ACC112 (cell line): Measurements from ENCODE around the gene RNF208.

ENCODE experiments used
- H2AFZ ChIP-seq: fragments of 200-600 bp; sonication (generic); one replicate; pipeline ENCODE4 v1.6.0; 2017; ENCODE audit warnings: antibody characterized with exemption, low read length; ENCODE audit not compliant: unreplicated experiment
- H3K27ac ChIP-seq: fragments of 200-600 bp; sonication (generic); 2 replicates; pipeline ENCODE4 v1.5.1; 2014; ENCODE audit warnings: low read depth, mild to moderate bottlenecking, antibody characterized with exemption, low read length, moderate library complexity
- H3K27me3 ChIP-seq: fragments of 200-600 bp; sonication (generic); 2 replicates; pipeline ENCODE4 v1.6.1; 2014; ENCODE audit warnings: mild to moderate bottlenecking, antibody characterized with exemption, low read length, moderate library complexity, mixed read lengths; ENCODE audit not compliant: insufficient read depth
- H3K36me3 ChIP-seq: fragments of 200-600 bp; sonication (generic); 2 replicates; pipeline ENCODE4 v1.6.1; 2016; ENCODE audit warnings: mild to moderate bottlenecking, antibody characterized with exemption, low read length, moderate library complexity, mixed read lengths; ENCODE audit not compliant: insufficient read depth
- H3K4me1 ChIP-seq: fragments of 200-600 bp; sonication (generic); one replicate; pipeline ENCODE4 v1.6.1; 2016; ENCODE audit warnings: low read length, mixed read lengths; ENCODE audit not compliant: insufficient read depth, unreplicated experiment, control insufficient read depth
- H3K4me3 ChIP-seq: fragments of 200-600 bp; sonication (generic); 2 replicates; pipeline ENCODE4 v1.5.1; 2014; ENCODE audit warnings: mild to moderate bottlenecking, low read depth, low read length
- H3K79me2 ChIP-seq: fragments of 200-600 bp; sonication (generic); one replicate; pipeline ENCODE4 v1.6.0; 2016; ENCODE audit warnings: low read length; ENCODE audit not compliant: control insufficient read depth, unreplicated experiment, insufficient read depth

Gene RNF208

DNA sequence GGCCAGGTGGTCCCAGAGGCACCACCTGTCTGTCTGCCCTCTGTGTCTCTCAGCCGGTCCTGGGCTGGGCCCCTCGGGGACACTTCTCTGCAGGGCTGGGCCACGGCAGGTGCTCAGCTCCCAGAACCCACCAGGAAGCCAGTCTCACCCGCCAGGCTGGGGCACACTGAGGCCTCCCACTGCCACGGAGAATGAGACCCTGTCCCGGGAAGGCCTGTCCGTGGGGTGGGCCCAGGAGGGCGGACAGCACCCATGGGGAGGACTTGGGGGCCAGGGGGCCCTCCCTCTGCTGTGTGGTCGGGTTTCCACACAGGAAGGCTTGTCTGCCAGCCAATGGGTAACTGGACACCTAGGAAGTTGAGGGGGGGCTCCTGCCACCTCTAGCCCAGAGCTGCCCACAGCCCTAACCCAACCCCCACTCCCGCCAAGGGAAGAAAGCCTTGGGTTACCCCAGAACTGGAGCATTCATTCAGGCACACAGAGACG lies 14.9 kb upstream of the RNF208 start:
- no peak overlapping the region for H3K4me3 ChIP-seq
- peaks cover 18% of the 10 kb centered on the region for H3K79me2 ChIP-seq
- H3K27me3 ChIP-seq = no peaks in the 10 kb centered on the region
- no peak overlapping the region for H2AFZ ChIP-seq
- H3K36me3 ChIP-seq = peaks cover 4% of the 10 kb centered on the region; the same call in 1 of the 2 replicates
- H3K27ac ChIP-seq = no peak overlapping the region
- H3K4me1 ChIP-seq = peaks cover 14% of the 10 kb centered on the region

DNA sequence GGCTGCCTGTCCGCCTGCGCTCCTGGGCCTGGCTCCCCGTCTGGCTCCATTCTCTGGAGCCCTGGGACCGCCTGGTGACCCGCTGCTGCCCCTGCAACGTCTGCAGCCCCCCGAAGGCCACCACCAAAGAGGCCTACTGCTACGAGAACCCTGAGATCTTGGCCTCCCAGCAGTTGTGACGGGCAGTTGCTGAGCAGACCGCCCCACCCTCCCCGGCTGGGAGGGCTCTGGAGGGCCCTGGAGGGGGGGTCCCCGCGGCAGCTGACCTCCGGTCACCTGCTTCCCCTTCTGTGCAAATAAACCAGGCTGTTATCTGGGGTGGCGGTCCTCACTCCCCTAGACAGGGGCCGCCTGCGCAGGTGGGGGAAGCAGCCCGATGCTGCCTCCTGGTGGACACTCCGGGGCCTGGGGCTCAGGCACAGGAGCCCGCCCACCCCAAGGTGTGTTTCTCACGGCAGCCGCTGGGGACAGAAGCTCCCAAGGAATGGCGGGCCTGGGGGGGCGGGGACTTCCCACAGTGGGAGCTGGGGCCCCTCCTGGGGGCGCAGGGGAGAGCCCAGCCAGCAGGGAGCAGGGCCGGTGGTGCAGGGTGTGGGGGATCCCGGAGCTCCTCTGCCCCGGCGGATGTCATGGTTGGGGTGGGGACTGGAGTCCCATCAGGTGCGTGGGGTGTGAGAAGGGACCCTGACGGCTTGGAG lies 14.3 kb upstream of the RNF208 start:
- H3K27ac ChIP-seq = no peak overlapping the region
- no peak overlapping the region for H3K4me3 ChIP-seq
- H3K79me2 ChIP-seq = peaks cover 13% of the 10 kb centered on the region
- H3K36me3 ChIP-seq = no peaks in the 10 kb centered on the region
- no peaks in the 10 kb centered on the region for H3K27me3 ChIP-seq
- peaks cover 14% of the 10 kb centered on the region for H3K4me1 ChIP-seq
- H2AFZ ChIP-seq = no peak overlapping the region

DNA sequence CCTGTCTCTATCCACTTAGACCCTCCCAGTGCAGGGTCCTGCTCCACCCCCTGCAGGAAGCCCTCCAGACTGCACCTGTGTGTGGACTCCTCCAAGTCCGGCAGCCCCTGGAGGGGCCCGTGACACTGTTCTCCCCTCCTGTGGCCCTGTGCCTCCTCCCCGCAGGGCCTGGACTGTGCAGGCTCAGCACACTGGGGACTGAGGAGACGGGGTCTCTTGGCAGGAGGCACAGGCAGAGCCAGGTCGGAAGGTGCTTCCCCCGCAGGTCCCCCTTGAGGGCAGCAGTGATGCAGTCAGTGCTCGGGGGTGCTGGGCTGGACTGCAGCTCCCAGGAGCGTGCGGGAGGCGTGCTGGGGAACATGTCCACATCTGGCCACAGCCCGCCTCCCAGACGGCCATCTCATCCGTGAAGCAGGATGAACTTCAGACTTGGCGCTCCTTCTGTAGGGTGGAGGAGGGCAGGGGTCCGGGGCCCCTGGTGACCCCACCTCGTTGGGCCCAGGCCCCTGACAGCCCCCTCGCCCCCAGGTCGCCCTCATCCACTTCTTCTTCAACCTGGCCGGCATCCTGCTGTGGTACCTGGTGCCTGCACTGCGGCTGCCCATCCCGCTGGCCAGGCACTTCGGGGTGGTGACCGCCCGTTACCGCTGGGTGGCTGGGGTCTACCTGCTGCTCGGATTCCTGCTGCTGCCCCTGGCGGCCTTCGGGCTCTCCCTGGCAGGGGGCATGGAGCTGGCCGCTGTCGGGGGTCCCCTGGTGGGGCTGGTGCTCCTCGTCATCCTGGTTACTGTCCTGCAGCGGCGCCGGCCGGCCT lies 13.6 kb upstream of the RNF208 start:
- no peak overlapping the region for H3K4me3 ChIP-seq

DNA sequence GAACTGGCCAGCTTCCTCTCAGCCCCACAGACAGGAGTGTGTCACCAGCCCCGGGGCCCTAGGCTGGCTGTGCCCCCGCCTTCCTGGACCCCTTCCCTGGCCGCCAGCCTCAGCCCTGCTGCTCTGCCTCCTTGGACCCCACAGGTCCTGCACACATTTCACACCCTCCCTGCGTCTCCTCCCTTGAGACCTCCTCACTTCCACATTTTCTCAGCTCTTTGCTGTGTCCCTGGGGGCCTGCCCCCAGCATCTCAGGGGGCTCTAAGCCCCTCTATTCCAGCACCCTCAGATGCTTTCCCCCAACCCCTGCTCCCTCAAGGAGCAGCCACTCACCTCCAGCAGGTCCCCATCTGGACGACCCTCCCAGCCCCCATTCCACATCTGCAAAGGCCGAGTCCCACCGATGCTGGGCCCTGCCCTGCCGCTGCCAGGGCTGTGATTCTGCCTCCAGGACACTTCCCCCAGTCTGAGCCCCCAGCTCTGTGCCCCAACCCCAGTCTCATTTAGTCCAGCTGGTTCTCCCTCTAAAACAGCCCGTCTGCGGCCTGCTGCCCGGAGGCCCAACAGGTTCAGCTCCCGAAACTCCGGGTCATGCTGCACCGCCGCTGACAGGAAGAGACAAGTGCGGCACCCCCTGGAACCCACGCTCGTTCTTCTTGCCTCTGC lies 12.9 kb upstream of the RNF208 start:
- no peak overlapping the region for H2AFZ ChIP-seq
- H3K36me3 ChIP-seq = no peaks in the 10 kb centered on the region
- H3K4me3 ChIP-seq = no peak overlapping the region
- H3K4me1 ChIP-seq = peaks cover 14% of the 10 kb centered on the region
- H3K27me3 ChIP-seq = no peaks in the 10 kb centered on the region
- no peak overlapping the region for H3K27ac ChIP-seq
- H3K79me2 ChIP-seq = peaks cover 13% of the 10 kb centered on the region

More for the DNA sequence above, 13.6 kb upstream of the RNF208 start:
- Histone ChIP-seq H2AFZ (no peak overlapping the region), H3K79me2 (peaks cover 13% of the 10 kb centered on the region), H3K4me1 (peaks cover 14% of the 10 kb centered on the region), H3K27me3 (no peaks in the 10 kb centered on the region), H3K36me3 (no peaks in the 10 kb centered on the region), H3K27ac (no peak overlapping the region)

DNA sequence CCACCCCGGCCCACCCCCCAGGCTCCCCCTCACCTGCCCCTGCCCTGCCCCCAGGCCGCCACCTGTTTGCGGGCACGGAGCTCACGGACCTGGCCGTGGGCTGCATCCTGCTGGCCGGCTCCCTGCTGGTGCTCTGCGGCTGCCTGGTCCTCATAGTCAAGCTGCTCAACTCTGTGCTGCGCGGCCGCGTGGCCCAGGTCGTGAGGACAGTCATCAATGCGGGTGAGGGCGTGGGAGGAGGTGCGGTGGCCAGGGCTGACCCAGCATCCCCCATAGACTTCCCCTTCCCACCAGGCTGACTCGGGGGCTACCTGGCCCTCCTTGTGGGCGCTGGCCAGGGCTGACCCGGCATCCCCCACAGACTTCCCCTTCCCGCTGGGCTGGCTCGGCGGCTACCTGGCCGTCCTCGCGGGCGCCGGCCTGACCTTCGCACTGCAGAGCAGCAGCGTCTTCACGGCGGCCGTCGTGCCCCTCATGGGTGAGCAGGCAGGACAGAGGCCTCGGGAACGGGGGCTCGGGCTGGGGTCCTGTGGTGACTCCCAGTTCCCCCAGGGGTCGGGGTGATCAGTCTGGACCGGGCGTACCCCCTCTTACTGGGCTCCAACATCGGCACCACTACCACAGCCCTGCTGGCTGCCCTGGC lies 12.1 kb upstream of the RNF208 start:
- Histone ChIP-seq H3K36me3 (no peaks in the 10 kb centered on the region), H3K79me2 (peaks cover 13% of the 10 kb centered on the region), H2AFZ (no peak overlapping the region), H3K4me1 (peaks cover 14% of the 10 kb centered on the region), H3K4me3 (no peak overlapping the region), H3K27me3 (no peaks in the 10 kb centered on the region), H3K27ac (no peak overlapping the region)

DNA sequence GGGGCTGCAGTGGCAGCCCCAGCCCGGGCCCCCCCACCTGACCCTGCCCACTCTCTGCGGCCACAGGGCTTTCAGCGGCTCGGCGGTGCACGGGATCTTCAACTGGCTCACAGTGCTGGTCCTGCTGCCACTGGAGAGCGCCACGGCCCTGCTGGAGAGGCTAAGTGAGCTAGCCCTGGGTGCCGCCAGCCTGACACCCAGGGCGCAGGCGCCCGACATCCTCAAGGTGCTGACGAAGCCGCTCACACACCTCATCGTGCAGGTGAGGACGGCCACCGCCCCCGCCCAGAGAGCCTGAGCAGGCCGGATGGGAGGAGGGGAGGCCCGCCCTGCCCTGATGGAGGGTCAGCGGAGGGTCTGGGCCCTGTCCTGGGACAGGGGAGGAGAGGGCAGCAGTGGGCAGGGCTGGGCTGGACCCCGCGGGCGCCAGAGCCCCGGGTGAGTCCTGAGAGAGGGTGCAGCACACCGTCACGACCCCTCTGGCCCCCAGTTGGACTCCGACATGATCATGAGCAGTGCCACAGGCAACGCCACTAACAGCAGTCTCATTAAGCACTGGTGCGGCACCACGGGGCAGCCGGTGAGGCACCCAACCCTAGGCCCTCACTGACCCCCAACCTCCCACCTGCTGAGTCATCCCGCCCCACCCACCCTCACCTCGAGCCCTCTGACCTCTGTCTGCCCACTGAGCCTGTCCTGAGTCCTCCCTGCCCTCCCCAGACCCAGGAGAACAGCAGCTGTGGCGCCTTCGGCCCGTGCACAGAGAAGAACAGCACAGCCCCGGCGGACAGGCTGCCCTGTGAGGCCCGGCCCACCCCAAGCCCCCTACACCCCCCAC lies 11.3 kb upstream of the RNF208 start:
- Histone ChIP-seq H3K36me3 (no peaks in the 10 kb centered on the region), H3K27me3 (no peaks in the 10 kb centered on the region), H3K79me2 (peaks cover 5% of the 10 kb centered on the region), H3K4me1 (peaks cover 7% of the 10 kb centered on the region), H3K4me3 (no peak overlapping the region), H3K27ac (no peak overlapping the region), H2AFZ (no peak overlapping the region)

DNA sequence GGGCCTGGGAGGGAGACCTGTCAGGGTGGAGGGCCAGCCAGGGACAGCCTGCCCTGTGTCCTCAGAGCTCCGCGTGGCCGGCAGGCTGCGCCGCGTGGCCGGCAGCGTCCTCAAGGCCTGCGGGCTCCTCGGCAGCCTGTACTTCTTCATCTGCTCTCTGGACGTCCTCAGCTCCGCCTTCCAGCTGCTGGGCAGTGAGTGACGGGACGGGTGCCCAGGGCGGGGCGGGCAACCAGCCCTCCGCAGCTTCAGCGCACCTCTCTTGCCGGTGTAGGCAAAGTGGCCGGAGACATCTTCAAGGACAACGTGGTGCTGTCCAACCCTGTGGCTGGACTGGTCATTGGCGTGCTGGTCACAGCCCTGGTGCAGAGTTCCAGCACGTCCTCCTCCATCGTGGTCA lies 10.5 kb upstream of the RNF208 start:
- H3K4me1 ChIP-seq = peaks cover 4% of the 10 kb centered on the region
- no peak overlapping the region for H3K27ac ChIP-seq
- H2AFZ ChIP-seq = no peak overlapping the region
- peaks cover 2% of the 10 kb centered on the region for H3K79me2 ChIP-seq
- no peak overlapping the region for H3K4me3 ChIP-seq
- H3K27me3 ChIP-seq = no peaks in the 10 kb centered on the region
- H3K36me3 ChIP-seq = no peaks in the 10 kb centered on the region

DNA sequence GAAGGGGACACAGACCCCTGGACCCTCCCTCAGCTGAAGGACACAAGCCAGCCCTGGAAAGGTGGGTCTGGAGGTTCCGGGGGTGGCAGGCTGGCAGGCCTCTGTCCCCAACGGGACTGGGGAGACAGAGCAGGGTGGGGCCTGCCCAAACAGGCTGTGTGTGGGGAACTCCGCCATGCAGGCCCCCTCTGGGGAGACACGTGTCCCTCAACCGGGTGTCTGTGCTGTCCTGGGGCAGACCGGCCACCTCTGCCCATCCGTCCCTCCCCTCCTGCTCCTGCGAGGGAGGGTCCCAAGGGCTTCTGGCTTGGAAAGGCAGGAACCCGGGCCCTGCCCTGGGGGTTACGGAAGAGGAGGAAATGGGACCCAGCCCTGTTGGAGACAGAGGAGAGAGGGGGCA lies 10.1 kb upstream of the RNF208 start:
- Histone ChIP-seq H3K79me2 (no peaks in the 10 kb centered on the region), H3K4me1 (peaks cover 8% of the 10 kb centered on the region), H3K4me3 (no peak overlapping the region), H3K36me3 (no peaks in the 10 kb centered on the region), H3K27ac (no peak overlapping the region), H3K27me3 (no peaks in the 10 kb centered on the region), H2AFZ (no peak overlapping the region)

DNA sequence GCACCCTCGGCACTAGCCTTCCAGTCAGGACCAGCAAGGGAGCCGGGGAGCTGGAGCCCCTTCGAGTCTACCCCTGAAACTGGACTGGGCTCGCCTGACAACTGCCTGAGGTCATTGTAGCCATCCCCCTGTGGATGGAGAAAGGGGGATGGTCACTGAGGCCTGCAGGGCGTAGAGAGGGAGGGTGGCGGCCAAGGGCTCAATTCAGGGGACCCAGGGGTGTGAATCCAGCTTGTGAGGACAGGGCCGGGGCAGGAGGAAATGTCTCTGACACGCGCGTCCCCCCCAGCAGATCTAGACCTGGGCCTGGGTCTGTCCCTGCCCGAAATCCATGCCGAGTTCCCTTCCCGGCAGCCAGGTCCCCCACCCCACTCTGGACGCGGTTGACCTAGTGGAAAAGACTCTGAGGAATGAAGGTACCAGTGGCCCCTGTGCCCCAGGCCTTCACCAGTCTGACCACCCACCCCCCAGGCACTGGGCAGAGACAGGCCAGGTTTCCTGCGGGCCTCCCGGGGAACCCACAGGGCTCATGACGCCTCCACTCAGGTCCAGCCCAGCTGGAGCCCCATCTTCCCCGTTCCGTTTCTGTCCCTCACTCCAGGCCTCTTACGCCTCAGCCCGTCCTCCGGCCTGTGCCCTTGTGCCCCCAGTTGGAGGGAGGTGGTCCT lies 9.5 kb upstream of the RNF208 start:
- H3K36me3 ChIP-seq = no peaks in the 10 kb centered on the region
- H3K4me1 ChIP-seq = peaks cover 9% of the 10 kb centered on the region
- H3K79me2 ChIP-seq = no peaks in the 10 kb centered on the region
- H3K4me3 ChIP-seq = no peak overlapping the region
- H3K27me3 ChIP-seq = no peaks in the 10 kb centered on the region
- H2AFZ ChIP-seq = no peak overlapping the region
- no peak overlapping the region for H3K27ac ChIP-seq
